B cell (primary cell): ENCODE measurements around the gene NEBL.

Source experiments
- EZH2 ChIP-seq: IDR thresholded peaks from 2 replicates; pipeline ENCODE4 v1.6.1; 2012; ENCODE audit warnings: borderline replicate concordance, low read depth, mild to moderate bottlenecking, moderate library complexity, low read length; ENCODE audit not compliant: insufficient read depth, poor library complexity, severe bottlenecking
- TF ChIP-seq, protein P1 (sequence below): fragments of 200-600 bp; IDR thresholded peaks from one replicate; pipeline ENCODE4 v1.8.0; 2022; ENCODE audit warnings: antibody characterized with exemption, mild to moderate bottlenecking

DNA sequence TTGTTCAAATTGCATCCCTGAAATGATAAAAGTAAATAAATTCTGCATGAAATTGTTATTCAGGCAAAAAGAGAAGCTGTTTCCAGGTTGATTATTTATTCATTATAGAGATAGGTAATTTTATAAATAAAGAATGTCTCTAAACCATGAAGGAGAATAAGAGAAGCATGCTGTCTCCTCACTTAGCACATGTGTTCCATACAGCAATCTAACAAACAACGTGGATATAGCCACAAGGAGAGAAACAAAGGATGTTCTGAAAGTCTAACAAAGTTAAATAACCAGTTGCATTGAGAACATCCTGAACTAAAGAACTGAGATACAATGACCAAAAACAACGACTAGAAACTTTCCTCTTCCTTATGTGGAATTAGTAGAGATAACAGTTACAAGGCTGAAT is 50.8 kb downstream of the NEBL start:
- TF ChIP-seq, protein P1, sequence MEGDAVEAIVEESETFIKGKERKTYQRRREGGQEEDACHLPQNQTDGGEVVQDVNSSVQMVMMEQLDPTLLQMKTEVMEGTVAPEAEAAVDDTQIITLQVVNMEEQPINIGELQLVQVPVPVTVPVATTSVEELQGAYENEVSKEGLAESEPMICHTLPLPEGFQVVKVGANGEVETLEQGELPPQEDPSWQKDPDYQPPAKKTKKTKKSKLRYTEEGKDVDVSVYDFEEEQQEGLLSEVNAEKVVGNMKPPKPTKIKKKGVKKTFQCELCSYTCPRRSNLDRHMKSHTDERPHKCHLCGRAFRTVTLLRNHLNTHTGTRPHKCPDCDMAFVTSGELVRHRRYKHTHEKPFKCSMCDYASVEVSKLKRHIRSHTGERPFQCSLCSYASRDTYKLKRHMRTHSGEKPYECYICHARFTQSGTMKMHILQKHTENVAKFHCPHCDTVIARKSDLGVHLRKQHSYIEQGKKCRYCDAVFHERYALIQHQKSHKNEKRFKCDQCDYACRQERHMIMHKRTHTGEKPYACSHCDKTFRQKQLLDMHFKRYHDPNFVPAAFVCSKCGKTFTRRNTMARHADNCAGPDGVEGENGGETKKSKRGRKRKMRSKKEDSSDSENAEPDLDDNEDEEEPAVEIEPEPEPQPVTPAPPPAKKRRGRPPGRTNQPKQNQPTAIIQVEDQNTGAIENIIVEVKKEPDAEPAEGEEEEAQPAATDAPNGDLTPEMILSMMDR: no peak
- TF ChIP-seq EZH2: no peak
